Breast epithelium (tissue), 4 donors: ENCODE data around the gene TMEM213. TPM values are rescaled to one million over a fixed set of nuclear protein-coding genes. Genes with fewer than 3 reads are reported as not detected.
A peak's percentile ranks its signal among the peaks of the same experiment; 100 is the strongest.
"Not testable (repeated sequence)": the region's sequence is repeated elsewhere in the genome, so short reads cannot be mapped to it uniquely, and the experiment has no call there.

Experiments used
- DNase-seq, 2 donors: peaks; one replicate each; pipeline ENCODE4 v3.0.0-alpha.2; 2019; ENCODE audit warnings: low spot score in 2 of 2
- H3K27ac ChIP-seq, 2 donors: fragments of 200-600 bp; sonication (generic) in 1 of 2; one replicate each; pipeline ENCODE4 v1.5.1; 2016 to 2019; ENCODE audit warnings: mild to moderate bottlenecking in 1 of 2
- H3K27me3 ChIP-seq, 2 donors: fragments of 200-600 bp; sonication (generic) in 1 of 2; one replicate each; pipeline versions ENCODE4 v1.5.1 to v1.6.0; 2017 to 2019; ENCODE audit warnings: control low read depth in 1 of 2, mild to moderate bottlenecking in 1 of 2
- H3K36me3 ChIP-seq: fragments of 200-600 bp; one replicate; pipeline ENCODE4 v1.5.1; 2019
- H3K4me1 ChIP-seq, 2 donors: fragments of 200-600 bp; sonication (generic); one replicate each; pipeline ENCODE4 v1.5.1; 2016 to 2019; ENCODE audit warnings: control low read depth in 1 of 2
- H3K4me3 ChIP-seq, 3 donors: fragments of 200-600 bp; sonication (generic); 1 replicate in 2 of 3; 2 replicates in 1 of 3; pipeline ENCODE4 v1.5.1; 2016 to 2019; ENCODE audit warnings: mild to moderate bottlenecking in 3 of 3, moderate library complexity in 2 of 3
- H3K9me3 ChIP-seq, 2 donors: fragments of 200-600 bp; sonication (generic) in 1 of 2; one replicate each; pipeline ENCODE4 v1.5.1; 2016 to 2019; ENCODE audit warnings: control low read depth in 1 of 2
- CTCF ChIP-seq, 3 donors: fragments of 450-650 bp; IDR thresholded peaks; one replicate each; pipeline ENCODE4 v1.5.1; 2016 to 2017; ENCODE audit warnings: antibody characterized with exemption in 3 of 3, mild to moderate bottlenecking in 3 of 3, moderate library complexity in 3 of 3
- POLR2A ChIP-seq: fragments of 450-650 bp; IDR thresholded peaks from one replicate; pipeline ENCODE4 v1.6.1; 2016; ENCODE audit warnings: antibody characterized with exemption, mild to moderate bottlenecking, moderate library complexity
- POLR2AphosphoS5 ChIP-seq, 3 donors: sonication (generic); formaldehyde crosslinking; IDR thresholded peaks; one replicate each; pipeline ENCODE4 v1.6.1; 2017; ENCODE audit warnings: antibody characterized with exemption in 3 of 3
- intact Hi-C: fragments of 100-400 bp; cut with DNase I; formaldehyde crosslinking; loops from one replicate; pipeline ENCODE4 v1.15.1; 2023; ENCODE audit warnings: low total_unique reads
- total RNA-seq, 3 donors: library from RNA; depleted of rRNA; stranded (reverse); fragments of >200 nt; gene quantifications; one replicate each; pipeline ENCODE4 v1.1.0, GENCODE V29; 2016

Gene TMEM213
- total RNA-seq, 3 donors from 2014 or later, result 0.88 to 2.3 TPM; not detected in 1

DNA sequence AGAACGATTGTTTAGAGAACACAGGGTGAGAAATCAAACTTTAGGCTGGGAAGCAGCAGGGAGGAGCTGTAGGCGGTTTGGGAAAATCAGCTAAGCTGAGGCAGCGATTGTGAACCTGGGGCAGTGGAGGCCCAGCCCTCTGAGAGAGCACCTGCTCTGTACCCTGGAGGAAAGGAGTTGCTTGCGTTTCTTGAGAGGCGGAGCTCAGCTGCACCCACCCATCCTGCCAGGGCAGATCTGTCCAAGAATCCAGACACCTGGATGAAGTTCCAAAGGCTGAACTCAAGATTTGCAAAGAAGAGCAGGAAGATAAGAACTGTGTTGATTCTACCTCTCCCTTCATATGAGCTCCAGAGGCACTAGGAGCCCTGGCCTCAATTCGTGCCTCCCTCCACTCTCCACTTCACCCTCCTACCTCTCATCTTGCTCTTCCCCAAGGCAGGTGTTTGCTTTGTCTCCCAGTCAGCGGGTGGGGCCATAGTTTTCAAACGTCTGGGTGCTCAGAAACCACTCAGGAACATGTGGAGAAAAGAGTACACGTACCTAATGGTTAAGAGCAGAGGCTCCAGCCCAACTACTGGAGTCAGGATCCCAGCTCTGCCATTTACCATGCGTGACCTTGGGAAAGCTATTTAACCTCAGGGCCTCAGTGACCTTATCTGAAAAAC is 21.5 kb upstream of the TMEM213 start:
- no peak overlapping the region for H3K4me3 ChIP-seq
- no peaks in the 10 kb centered on the region for H3K9me3 ChIP-seq
- TF ChIP-seq POLR2AphosphoS5 (IDR thresholded peaks at IDR 0.05) (no peak), POLR2A (no peak), CTCF (IDR thresholded peaks at IDR 0.05) (no peak)
- no peaks in the 10 kb centered on the region for H3K27me3 ChIP-seq
- no peaks in the 10 kb centered on the region for H3K4me1 ChIP-seq
- no peak for DNase-seq
- intact Hi-C loops, result no loop called here
- H3K36me3 ChIP-seq, result no peaks in the 10 kb centered on the region
- no peak overlapping the region for H3K27ac ChIP-seq

- no peaks in the 10 kb centered on the region for H3K4me1 ChIP-seq
- no peaks in the 10 kb centered on the region for H3K9me3 ChIP-seq
- intact Hi-C loops, result no loop called here
- H3K36me3 ChIP-seq, result no peaks in the 10 kb centered on the region
- no peak for DNase-seq
- TF ChIP-seq POLR2AphosphoS5 (IDR thresholded peaks at IDR 0.05) (no peak), POLR2A (no peak), CTCF (IDR thresholded peaks at IDR 0.05) (no peak)
- no peak overlapping the region for H3K27ac ChIP-seq
- no peaks in the 10 kb centered on the region for H3K27me3 ChIP-seq
- H3K4me3 ChIP-seq, result no peak overlapping the region
Observed at GRCh38 chr7:138781004-138781403, 16.8 kb upstream of the TMEM213 start.

DNA sequence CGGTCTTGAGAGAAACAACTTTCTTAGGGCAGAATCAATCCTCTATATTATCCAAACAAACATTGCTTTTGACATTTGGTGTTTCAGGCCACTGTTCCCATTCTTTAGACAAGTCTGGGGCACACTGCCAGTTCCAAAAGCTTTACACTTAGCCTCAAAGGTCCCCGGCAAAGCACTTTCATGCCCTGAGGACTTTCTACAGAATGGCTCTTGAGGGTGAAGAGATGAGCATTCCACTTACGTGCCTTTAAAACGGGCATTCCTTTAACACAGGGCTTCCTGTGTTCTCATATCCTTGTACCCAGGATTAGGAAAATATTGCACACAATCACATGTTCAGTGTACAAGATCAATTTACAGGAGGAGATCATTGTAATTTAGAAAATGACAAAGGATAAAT is 13.1 kb upstream of the TMEM213 start:
- peak overlapping the region in 1 of 2 donors; percentile 25 for H3K27ac ChIP-seq

GRCh38 chr7:138785587-138786437 is 12.0 kb upstream of the TMEM213 start:
- DNase-seq, result no peak
- Histone ChIP-seq H3K4me3 (no peak overlapping the region), H3K36me3 (no peaks in the 10 kb centered on the region), H3K9me3 (peaks cover 0 to 5% of the 10 kb centered on the region in 2 donors), H3K27me3 (no peaks in the 10 kb centered on the region), H3K4me1 (no peaks in the 10 kb centered on the region), H3K27ac (no peak overlapping the region)
- no peak for TF ChIP-seq POLR2A
- TF ChIP-seq POLR2AphosphoS5 (IDR thresholded peaks at IDR 0.05), result no peak
- intact Hi-C loops, result no loop called here

More for the DNA sequence above, 13.1 kb upstream of the TMEM213 start:
- Histone ChIP-seq H3K36me3 (no peaks in the 10 kb centered on the region), H3K9me3 (peaks cover 0 to 5% of the 10 kb centered on the region in 2 donors), H3K4me3 (no peak overlapping the region), H3K4me1 (no peaks in the 10 kb centered on the region), H3K27me3 (no peaks in the 10 kb centered on the region)
- DNase-seq, result peak in 1 of 2 donors; percentile 24
- intact Hi-C loops, result no loop called here
- TF ChIP-seq POLR2A, result no peak
- no peak for TF ChIP-seq CTCF (IDR thresholded peaks at IDR 0.05)
- no peak for TF ChIP-seq POLR2AphosphoS5 (IDR thresholded peaks at IDR 0.05)

GRCh38 chr7:138796038-138796615 is 1.7 kb upstream of the TMEM213 start:
- TF ChIP-seq POLR2AphosphoS5 (IDR thresholded peaks at IDR 0.05), result no peak
- TF ChIP-seq CTCF (IDR thresholded peaks at IDR 0.05), result no peak
- no peak for TF ChIP-seq POLR2A
- Histone ChIP-seq H3K27ac (no peak overlapping the region), H3K9me3 (no peaks in the 10 kb centered on the region), H3K36me3 (no peaks in the 10 kb centered on the region), H3K4me3 (no peak overlapping the region), H3K4me1 (no peaks in the 10 kb centered on the region), H3K27me3 (no peaks in the 10 kb centered on the region)
- DNase-seq, result no peak
- intact Hi-C loops, result no loop called here

DNA sequence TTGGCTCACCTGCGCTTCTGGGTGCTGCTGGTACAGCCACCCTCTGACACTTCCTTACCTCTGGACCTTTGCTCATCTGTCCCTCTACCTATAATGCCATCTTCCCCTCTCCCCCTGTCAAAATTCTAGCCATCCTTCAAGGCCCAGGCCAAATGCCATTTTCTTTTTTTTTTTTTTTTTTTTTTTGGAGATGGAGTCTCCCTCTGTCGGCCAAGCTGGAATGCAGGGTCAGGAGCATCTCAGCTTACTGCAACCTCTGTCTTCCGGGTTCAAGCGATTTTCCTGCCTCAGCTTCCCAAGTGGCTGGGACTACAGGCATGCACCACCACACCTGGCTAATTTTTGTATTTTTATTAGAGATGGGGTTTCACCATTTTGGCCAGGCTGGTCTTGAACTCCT is 748 bp upstream of the TMEM213 start:
- H3K27me3 ChIP-seq, H3K9me3 ChIP-seq, H3K4me1 ChIP-seq, H3K4me3 ChIP-seq, DNase-seq, H3K36me3 ChIP-seq, H3K27ac ChIP-seq, intact Hi-C loops: not testable (repeated sequence)
